Lower leg skin (tissue), 4 donors: ENCODE data around the gene KTN1. TPM values are rescaled to one million over a fixed set of nuclear protein-coding genes. Genes with fewer than 3 reads are reported as not detected.

ENCODE experiments used
- DNase-seq, 2 donors: peaks; one replicate each; pipeline ENCODE4 v3.0.0-alpha.2; 2019; ENCODE audit warnings: low spot score in 2 of 2
- H3K4me3 ChIP-seq: fragments of 200-600 bp; sonication (generic); 2 replicates; pipeline ENCODE4 v1.5.1; 2017; ENCODE audit warnings: mild to moderate bottlenecking, low read depth; ENCODE audit not compliant: poor library complexity, severe bottlenecking
- POLR2A ChIP-seq, 2 donors: fragments of 450-650 bp; IDR thresholded peaks; one replicate each; pipeline ENCODE4 v1.6.1; 2016 to 2017; ENCODE audit warnings: antibody characterized with exemption in 2 of 2, mild to moderate bottlenecking in 1 of 2, moderate library complexity in 1 of 2
- WGBS, 2 donors: methylation state at CpG; one replicate each; pipeline ENCODE4 v1.1.5; 2018; 5-methylcytosine and 5-hydroxymethylcytosine counted together
- intact Hi-C: fragments of 100-400 bp; cut with DNase I; formaldehyde crosslinking; loops from one replicate; pipeline ENCODE4 v1.15.0; 2023; ENCODE audit warnings: low total_unique reads
- total RNA-seq, 4 donors: library from RNA; depleted of rRNA; stranded (reverse); fragments of >200 nt; gene quantifications; one replicate each; pipeline ENCODE4 v1.1.0, GENCODE V29; 2016
- TF ChIP-seq, protein P1 (sequence below), 3 donors: fragments of 450-650 bp; IDR thresholded peaks; one replicate each; pipeline ENCODE4 v1.5.1; 2016; ENCODE audit warnings: antibody characterized with exemption in 3 of 3, mild to moderate bottlenecking in 3 of 3, moderate library complexity in 2 of 3

The KTN1 gene
- total RNA-seq, 4 donors from 2014 or later = 97.7 to 117 (median 106) TPM

DNA sequence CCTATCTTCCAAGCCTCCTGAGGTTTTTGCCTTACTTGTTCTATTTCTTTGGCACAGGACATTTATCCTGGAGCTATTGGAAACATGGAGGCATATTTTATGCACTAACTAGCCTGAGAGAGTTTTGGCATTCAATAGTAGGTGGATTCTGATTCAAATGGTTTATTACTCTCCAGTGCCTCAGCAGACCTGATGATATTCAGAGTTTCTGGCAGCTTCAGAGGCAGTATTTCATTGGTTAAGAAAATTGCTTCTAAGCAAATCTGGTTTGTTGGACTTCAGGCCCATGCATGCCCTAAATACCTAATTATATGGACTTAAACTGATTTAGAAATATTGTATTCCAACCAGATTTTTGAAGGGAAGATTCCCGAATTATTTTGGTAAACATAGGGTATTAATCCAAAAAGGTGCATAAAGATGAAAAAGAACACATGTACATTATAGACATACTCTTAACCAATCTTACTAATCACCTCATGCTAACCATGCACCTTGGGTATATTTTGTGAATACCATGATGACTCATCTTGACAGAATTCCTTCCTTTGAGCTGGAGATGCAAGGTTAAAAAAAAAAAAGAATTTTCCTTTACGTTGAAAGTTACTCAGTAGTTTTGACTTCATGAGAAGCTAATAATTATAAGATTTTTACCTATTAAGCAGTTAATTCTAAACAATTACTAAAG, 44.3 kb upstream of the KTN1 start:
- 50 to 55% methylated on average over 2 of the region's 2 CpGs for WGBS, 2 donors
- intact Hi-C loops = no loop called here
- TF ChIP-seq POLR2A (IDR thresholded peaks at IDR 0.05) = no peak
- TF ChIP-seq, protein P1, sequence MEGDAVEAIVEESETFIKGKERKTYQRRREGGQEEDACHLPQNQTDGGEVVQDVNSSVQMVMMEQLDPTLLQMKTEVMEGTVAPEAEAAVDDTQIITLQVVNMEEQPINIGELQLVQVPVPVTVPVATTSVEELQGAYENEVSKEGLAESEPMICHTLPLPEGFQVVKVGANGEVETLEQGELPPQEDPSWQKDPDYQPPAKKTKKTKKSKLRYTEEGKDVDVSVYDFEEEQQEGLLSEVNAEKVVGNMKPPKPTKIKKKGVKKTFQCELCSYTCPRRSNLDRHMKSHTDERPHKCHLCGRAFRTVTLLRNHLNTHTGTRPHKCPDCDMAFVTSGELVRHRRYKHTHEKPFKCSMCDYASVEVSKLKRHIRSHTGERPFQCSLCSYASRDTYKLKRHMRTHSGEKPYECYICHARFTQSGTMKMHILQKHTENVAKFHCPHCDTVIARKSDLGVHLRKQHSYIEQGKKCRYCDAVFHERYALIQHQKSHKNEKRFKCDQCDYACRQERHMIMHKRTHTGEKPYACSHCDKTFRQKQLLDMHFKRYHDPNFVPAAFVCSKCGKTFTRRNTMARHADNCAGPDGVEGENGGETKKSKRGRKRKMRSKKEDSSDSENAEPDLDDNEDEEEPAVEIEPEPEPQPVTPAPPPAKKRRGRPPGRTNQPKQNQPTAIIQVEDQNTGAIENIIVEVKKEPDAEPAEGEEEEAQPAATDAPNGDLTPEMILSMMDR (IDR thresholded peaks at IDR 0.05) = no peak
- H3K4me3 ChIP-seq = no peak overlapping the region
- DNase-seq = no peak

DNA sequence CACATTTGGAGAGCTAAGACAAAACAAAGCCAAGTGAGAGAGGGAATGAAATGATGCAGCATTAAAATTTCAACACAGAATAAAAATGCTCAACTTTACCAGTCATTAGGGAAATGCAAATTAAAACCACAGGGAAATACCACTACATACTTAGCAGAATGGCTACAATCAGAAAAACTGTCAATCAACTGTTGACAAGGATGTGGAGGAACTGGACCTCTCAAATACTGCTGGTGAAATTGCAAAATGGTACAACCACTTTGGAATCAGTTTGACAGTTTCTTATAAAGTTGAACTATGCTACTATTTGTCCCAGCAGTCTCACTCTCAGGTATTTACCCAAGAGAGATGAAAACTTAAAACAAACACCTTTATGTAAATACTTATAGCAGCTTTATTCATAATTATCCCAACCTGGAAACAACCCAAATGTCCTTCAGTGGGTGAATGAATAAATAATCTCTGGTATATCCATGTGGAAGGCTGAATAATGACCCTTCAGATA, 43.8 kb upstream of the KTN1 start:
- no peak for DNase-seq
- no peak overlapping the region for H3K4me3 ChIP-seq
- intact Hi-C loops = no loop called here
- no peak for TF ChIP-seq POLR2A (IDR thresholded peaks at IDR 0.05)
- TF ChIP-seq, protein P1 (IDR thresholded peaks at IDR 0.05) = no peak

DNA sequence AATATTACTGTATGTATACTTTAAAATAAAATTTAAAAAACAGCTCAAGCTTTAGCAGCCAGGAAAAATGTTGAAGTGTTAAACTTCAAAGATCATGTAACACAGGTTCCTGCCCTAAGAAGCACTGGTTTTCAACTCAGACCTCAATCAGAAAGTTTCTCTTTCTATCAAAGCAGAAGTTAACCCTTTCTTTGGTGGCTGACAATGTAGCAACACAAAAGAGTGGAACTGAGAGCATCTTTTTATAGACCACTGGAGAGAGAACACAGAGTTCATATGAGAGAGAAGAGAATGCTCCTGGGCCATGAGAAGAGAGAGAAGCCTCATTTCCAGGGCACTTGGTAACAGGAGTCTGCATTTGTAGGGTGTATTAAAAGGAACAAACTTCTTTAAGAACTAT, 42.2 kb upstream of the KTN1 start:
- intact Hi-C loops = no loop called here
- TF ChIP-seq, protein P1 (IDR thresholded peaks at IDR 0.05) = no peak
- TF ChIP-seq POLR2A (IDR thresholded peaks at IDR 0.05) = no peak
- no peak overlapping the region for H3K4me3 ChIP-seq
- DNase-seq = no peak

DNA sequence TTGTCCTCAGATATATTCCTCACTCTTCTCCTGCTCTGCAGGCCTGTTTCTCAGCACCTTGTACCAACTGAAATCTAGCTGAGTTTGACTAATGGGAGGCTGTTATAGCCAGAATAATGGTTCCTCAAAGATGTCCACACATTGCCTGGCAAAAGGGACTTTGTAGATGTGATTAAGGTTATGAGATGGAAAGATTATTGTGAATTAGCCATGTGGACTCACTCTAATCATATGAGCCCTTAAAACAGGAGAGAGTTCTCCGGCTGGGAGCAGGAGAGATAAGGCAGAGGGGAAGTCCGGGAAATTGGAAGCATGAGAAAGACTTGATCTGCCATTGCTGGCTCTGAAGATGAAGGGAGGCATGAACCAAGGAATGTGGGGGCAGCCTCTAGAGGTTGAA, 40.0 kb upstream of the KTN1 start:
- 89 to 95% methylated on average over 2 of the region's 2 CpGs for WGBS, 2 donors
- no peak for DNase-seq
- no peak for TF ChIP-seq POLR2A (IDR thresholded peaks at IDR 0.05)
- TF ChIP-seq, protein P1 (IDR thresholded peaks at IDR 0.05) = no peak
- no peak overlapping the region for H3K4me3 ChIP-seq
- intact Hi-C loops = no loop called here

DNA sequence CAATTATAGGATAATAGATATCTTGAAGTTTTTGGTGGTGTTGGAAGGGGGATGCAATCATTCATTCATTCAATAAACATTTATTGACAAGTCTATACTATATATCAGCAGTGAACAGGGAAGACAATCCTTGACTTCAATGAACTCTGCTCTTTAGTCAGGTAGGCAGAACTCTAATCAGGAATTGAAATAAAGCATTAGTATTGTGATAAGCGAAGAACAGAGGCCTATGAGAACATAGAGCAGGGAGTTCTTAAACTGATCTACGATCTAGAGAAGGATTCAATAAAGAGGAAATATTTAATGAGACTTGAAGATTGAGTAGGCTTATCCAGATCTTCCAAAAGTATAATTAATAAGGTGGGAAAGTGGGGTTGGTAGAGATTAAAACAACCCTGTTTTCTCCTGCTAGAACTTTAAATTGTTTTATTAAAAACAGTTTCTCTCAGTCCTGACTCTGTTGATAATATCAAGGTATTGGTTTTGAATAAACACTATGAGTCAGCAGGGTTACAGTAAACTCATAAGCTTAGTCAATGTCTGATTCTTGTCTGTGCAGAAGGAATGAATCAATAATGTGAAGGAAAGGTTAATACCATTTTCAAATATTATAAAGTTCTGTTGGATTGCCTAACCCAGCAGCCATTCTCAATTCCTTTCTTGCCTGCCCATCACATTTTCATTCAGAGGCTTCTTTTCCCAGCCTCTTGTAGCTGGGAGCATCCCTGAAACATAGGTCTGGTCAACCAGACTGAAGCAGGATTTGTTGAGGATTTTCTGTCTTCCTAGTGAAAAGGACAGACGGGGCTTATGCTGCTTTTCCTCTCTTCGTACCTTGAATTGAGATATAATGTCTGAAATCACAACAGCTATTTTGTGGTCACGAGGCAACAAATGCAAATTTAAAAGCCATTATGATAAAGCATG, 38.9 kb upstream of the KTN1 start:
- 80 to 83% methylated on average over 5 of the region's 5 CpGs for WGBS, 2 donors
- no peak for TF ChIP-seq POLR2A (IDR thresholded peaks at IDR 0.05)
- TF ChIP-seq, protein P1 (IDR thresholded peaks at IDR 0.05) = no peak
- intact Hi-C loops = no loop called here
- no peak overlapping the region for H3K4me3 ChIP-seq
- DNase-seq = no peak
